Measurements from ENCODE around the gene CHCHD5. TPM values are rescaled to one million over a fixed set of nuclear protein-coding genes. Genes with fewer than 3 reads are reported as not detected.

Gene CHCHD5
- total and polyA plus RNA-seq, 2 of the 4 experiments (the other 2 are of a cell fraction) = 4.8 to 40.1 TPM

DNA sequence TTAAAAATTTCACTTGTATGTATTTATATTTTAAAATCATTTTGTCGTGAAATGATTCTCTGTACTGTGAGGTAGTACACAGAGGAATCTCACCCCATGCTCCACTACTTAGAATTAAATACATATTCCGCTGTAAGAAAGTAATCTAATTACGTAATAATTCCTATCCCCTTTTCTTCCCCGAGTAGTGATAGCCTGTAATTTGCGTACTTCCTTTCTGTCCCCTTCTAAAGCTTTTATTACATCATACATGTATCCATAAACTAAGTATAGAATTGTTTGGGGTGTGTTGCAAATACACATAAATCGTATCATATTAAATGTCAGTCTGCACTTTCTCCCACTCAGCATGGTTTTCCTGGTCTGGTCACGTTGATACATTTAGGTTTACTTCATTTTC, 12.4 kb upstream of the CHCHD5 start:
- H2BK5ac ChIP-seq (ENCODE audit: low read depth, low read length, poor library complexity, severe bottlenecking) = no peak overlapping the region
- no peaks in the 10 kb centered on the region for H3K9me3 ChIP-seq (ENCODE audit: control insufficient read depth, insufficient read depth, low read length)
- no peak overlapping the region for H2AFZ ChIP-seq (replicated peaks; ENCODE audit: low read length, poor library complexity)
- no peak overlapping the region for H3K27ac ChIP-seq (ENCODE audit: insufficient read depth, low read length)
- no peak for ATAC-seq (ENCODE audit: low read depth)
- H2BK120ac ChIP-seq (ENCODE audit: low read depth, low read length) = no peak overlapping the region
- H3K27me3 ChIP-seq (ENCODE audit: control insufficient read depth, insufficient read depth, low read length) = no peaks in the 10 kb centered on the region
- 100% methylated on average over 1 of the region's 7 CpGs; no CpG with 5 or more reads in 1 of the 2 experiments for WGBS, 2 experiments (ENCODE audit: extremely low coverage in 2 of 2, insufficient read length in 1 of 2)
- no peak overlapping the region for H2BK15ac ChIP-seq (ENCODE audit: low read depth, low read length)
- H3K36me3 ChIP-seq (ENCODE audit: control insufficient read depth, insufficient read depth, low read length) = peaks cover 36% of the 10 kb centered on the region
- H3K4ac ChIP-seq (ENCODE audit: low read depth, low read length) = no peak overlapping the region
- H3K4me1 ChIP-seq (ENCODE audit: control insufficient read depth, insufficient read depth, low read length) = no peaks in the 10 kb centered on the region
- in situ Hi-C loops (cut with MboI; ENCODE audit: low sequenced_read_pairs) = no loop called here
- H2AK5ac ChIP-seq (ENCODE audit: low read depth, low read length) = no peak overlapping the region
- no peaks in the 10 kb centered on the region for H4K20me1 ChIP-seq (ENCODE audit: insufficient read depth, low read length)
- H3K18ac ChIP-seq (ENCODE audit: low read depth, low read length) = no peak overlapping the region
- dilution Hi-C loops (cut with HindIII; ENCODE audit: low sequenced_read_pairs, unreplicated experiment) = no loop called here
- ChIA-PET POLR2A (ENCODE audit: unreplicated experiment) (no interaction called here), CTCF (no interaction called here)
- H2AK9ac ChIP-seq (replicated peaks; ENCODE audit: low read depth, low read length, poor library complexity) = no peak overlapping the region
- no peak overlapping the region for H4K91ac ChIP-seq (ENCODE audit: insufficient read depth, low read depth, low read length)
- DNase-seq = no peak
- H3K23ac ChIP-seq (ENCODE audit: low read depth, low read length) = no peak overlapping the region
- no peak overlapping the region for H3K9ac ChIP-seq (ENCODE audit: low read depth, low read length)
- H3K56ac ChIP-seq (ENCODE audit: extremely low read depth, insufficient read depth, low read length) = no peak overlapping the region
- H3K9me1 ChIP-seq (ENCODE audit: insufficient read depth, low read length) = 0 out of 2 replicates have a peak, but pooled peaks cover 2% of the 10 kb centered on the region
- TF ChIP-seq MAFK (IDR thresholded peaks at IDR 0.05; ENCODE audit: low read depth, low read length) = no peak
- TF ChIP-seq, protein P1, sequence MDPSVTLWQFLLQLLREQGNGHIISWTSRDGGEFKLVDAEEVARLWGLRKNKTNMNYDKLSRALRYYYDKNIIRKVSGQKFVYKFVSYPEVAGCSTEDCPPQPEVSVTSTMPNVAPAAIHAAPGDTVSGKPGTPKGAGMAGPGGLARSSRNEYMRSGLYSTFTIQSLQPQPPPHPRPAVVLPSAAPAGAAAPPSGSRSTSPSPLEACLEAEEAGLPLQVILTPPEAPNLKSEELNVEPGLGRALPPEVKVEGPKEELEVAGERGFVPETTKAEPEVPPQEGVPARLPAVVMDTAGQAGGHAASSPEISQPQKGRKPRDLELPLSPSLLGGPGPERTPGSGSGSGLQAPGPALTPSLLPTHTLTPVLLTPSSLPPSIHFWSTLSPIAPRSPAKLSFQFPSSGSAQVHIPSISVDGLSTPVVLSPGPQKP (IDR thresholded peaks at IDR 0.05; ENCODE audit: borderline replicate concordance, low read depth, low read length) = no peak
- TF ChIP-seq CEBPB (IDR thresholded peaks at IDR 0.05; ENCODE audit: low read depth, low read length) = peak; percentile 51; the same call in 1 of the 2 replicates
- TF ChIP-seq, protein P2, sequence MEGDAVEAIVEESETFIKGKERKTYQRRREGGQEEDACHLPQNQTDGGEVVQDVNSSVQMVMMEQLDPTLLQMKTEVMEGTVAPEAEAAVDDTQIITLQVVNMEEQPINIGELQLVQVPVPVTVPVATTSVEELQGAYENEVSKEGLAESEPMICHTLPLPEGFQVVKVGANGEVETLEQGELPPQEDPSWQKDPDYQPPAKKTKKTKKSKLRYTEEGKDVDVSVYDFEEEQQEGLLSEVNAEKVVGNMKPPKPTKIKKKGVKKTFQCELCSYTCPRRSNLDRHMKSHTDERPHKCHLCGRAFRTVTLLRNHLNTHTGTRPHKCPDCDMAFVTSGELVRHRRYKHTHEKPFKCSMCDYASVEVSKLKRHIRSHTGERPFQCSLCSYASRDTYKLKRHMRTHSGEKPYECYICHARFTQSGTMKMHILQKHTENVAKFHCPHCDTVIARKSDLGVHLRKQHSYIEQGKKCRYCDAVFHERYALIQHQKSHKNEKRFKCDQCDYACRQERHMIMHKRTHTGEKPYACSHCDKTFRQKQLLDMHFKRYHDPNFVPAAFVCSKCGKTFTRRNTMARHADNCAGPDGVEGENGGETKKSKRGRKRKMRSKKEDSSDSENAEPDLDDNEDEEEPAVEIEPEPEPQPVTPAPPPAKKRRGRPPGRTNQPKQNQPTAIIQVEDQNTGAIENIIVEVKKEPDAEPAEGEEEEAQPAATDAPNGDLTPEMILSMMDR (conservative IDR thresholded peaks at IDR 0.05; ENCODE audit: low read depth, low read length) = no peak
- no peak for TF ChIP-seq SMC3 (IDR thresholded peaks at IDR 0.05; ENCODE audit: low read depth, low read length)
- TF ChIP-seq MXI1 (IDR thresholded peaks at IDR 0.05; ENCODE audit: borderline replicate concordance, low read depth, low read length) = no peak
- H3K79me1 ChIP-seq (ENCODE audit: low read depth in 1 of 2, low read length in 2 of 2) = no peaks in the 10 kb centered on the region; a peak in 1 of 4 replicates
- H3K14ac ChIP-seq (replicated peaks; ENCODE audit: low read depth, low read length) = no peak overlapping the region
- H3K4me2 ChIP-seq (ENCODE audit: low read depth, low read length) = no peak overlapping the region
- BruUV-seq (replicated peaks) = no TSS peak
- no peak overlapping the region for H2BK20ac ChIP-seq (ENCODE audit: low read depth, low read length)
- no peak overlapping the region for H4K8ac ChIP-seq (ENCODE audit: low read depth in 2 of 2, low read length in 2 of 2)
- intact Hi-C loops (cut with micrococcal nuclease) = loop anchor here (10.0 kb wide), 1 partner anchor 307 kb away; no protein-coding TSS in a partner anchor
- H3K4me3 ChIP-seq (ENCODE audit: insufficient read depth, low read depth, low read length) = no peak overlapping the region
- H4K5ac ChIP-seq (ENCODE audit: low read depth, low read length) = no peak overlapping the region

Data from IMR-90 (cell line).